ENCODE data around the gene UBR4.
"Not testable (repeated sequence)": the region's sequence is repeated elsewhere in the genome, so short reads cannot be mapped to it uniquely, and the experiment has no call there.

Gene UBR4

GRCh38 chr1:19219451-19219850, 9.4 kb upstream of the UBR4 start:
- no peak for DNase-seq

GRCh38 chr1:19216585-19216984, 6.5 kb upstream of the UBR4 start:
- DNase-seq, result not testable (repeated sequence)

- no peak for DNase-seq
Observed at GRCh38 chr1:19213580-19213979, 3.5 kb upstream of the UBR4 start.

- DNase-seq, result no peak
Observed at GRCh38 chr1:19212167-19212566, 2.1 kb upstream of the UBR4 start.

GRCh38 chr1:19210772-19211549, 895 bp upstream of the UBR4 start:
- no peak for DNase-seq

- no peak for DNase-seq
Observed at GRCh38 chr1:19209439-19209989, 552 bp downstream of the UBR4 start.

- no peak for DNase-seq
Observed at GRCh38 chr1:19208710-19209438, 1.2 kb downstream of the UBR4 start.

GRCh38 chr1:19206947-19207346, 3.1 kb downstream of the UBR4 start:
- no peak for DNase-seq

- DNase-seq, result no peak
Observed at GRCh38 chr1:19205845-19206244, 4.2 kb downstream of the UBR4 start.

- DNase-seq, result no peak
Observed at GRCh38 chr1:19205403-19205802, 4.7 kb downstream of the UBR4 start.

- DNase-seq, result no peak
Observed at GRCh38 chr1:19204446-19205266, 5.4 kb downstream of the UBR4 start.

GRCh38 chr1:19203440-19203839, 6.6 kb downstream of the UBR4 start:
- peak; percentile 12 for DNase-seq

GRCh38 chr1:19202396-19202795, 7.7 kb downstream of the UBR4 start:
- DNase-seq, result no peak

- DNase-seq, result no peak
Observed at GRCh38 chr1:19199969-19200604, 10.0 kb downstream of the UBR4 start.

GRCh38 chr1:19199329-19199968, 10.6 kb downstream of the UBR4 start:
- DNase-seq, result no peak

GRCh38 chr1:19198820-19199219, 11.2 kb downstream of the UBR4 start:
- no peak for DNase-seq

GRCh38 chr1:19197845-19198244, 12.2 kb downstream of the UBR4 start:
- DNase-seq, result no peak

- no peak for DNase-seq
Observed at GRCh38 chr1:19196331-19196730, 13.7 kb downstream of the UBR4 start.

GRCh38 chr1:19193004-19193403, 17.1 kb downstream of the UBR4 start:
- DNase-seq, result no peak

- DNase-seq, result no peak
Observed at GRCh38 chr1:19191811-19192210, 18.3 kb downstream of the UBR4 start.

GRCh38 chr1:19190468-19190867, 19.6 kb downstream of the UBR4 start:
- no peak for DNase-seq

GRCh38 chr1:19189270-19189669, 20.8 kb downstream of the UBR4 start:
- no peak for DNase-seq

All from NCI-H2029 (cell line).